A673 (cell line): ENCODE data around the gene ADH1A. TPM values are rescaled to one million over a fixed set of nuclear protein-coding genes. Genes with fewer than 3 reads are reported as not detected.

Experiments used
- BruUV-seq: library from RNA; stranded (reverse); fragments of 400-500 nt; replicated peaks from 2 replicates; lab custom pipeline; 2021; lab: Mats Ljungman, UMichigan
- CTCF ChIA-PET: fragments of 300-600 bp; sonication (Branson Sonifier 250); formaldehyde crosslinking; loops from one replicate; lab custom pipeline; 2022; ENCODE audit warnings: antibody characterized with exemption; lab: Charles Lee
- POLR2A ChIA-PET: fragments of 300-600 bp; sonication (Branson Sonifier 250); formaldehyde crosslinking; loops from one replicate; lab custom pipeline; 2022; ENCODE audit warnings: antibody characterized with exemption; ENCODE audit not compliant: low non-redundant PET; lab: Charles Lee
- DNase-seq: peaks from one replicate; pipeline ENCODE4 v3.0.0-alpha.2; 2015; ENCODE audit warnings: low spot score
- H3K27ac ChIP-seq: fragments of 200-600 bp; sonication (generic); 2 replicates; pipeline ENCODE4 v1.5.1; 2016; ENCODE audit warnings: mixed run types, low read depth, mild to moderate bottlenecking, mixed read lengths, antibody characterized with exemption, low read length; ENCODE audit not compliant: poor library complexity, severe bottlenecking
- H3K27me3 ChIP-seq: fragments of 200-600 bp; sonication (generic); replicated peaks from 2 replicates; pipeline ENCODE4 v1.6.1; 2017; ENCODE audit warnings: mixed run types, low read depth, mild to moderate bottlenecking, mixed read lengths, antibody characterized with exemption, low read length; ENCODE audit not compliant: insufficient read depth, poor library complexity
- H3K36me3 ChIP-seq: fragments of 200-600 bp; sonication (generic); 2 replicates; pipeline ENCODE4 v1.6.1; 2016; ENCODE audit warnings: mixed run types, mild to moderate bottlenecking, mixed read lengths, antibody characterized with exemption, low read length; ENCODE audit not compliant: insufficient read depth, poor library complexity, severe bottlenecking
- H3K4me1 ChIP-seq: fragments of 200-600 bp; sonication (generic); 2 replicates; pipeline ENCODE4 v1.6.1; 2017; ENCODE audit warnings: mixed run types, mild to moderate bottlenecking, mixed read lengths, antibody characterized with exemption, low read length; ENCODE audit not compliant: insufficient read depth, poor library complexity, severe bottlenecking
- H3K4me3 ChIP-seq: fragments of 200-600 bp; sonication (generic); 2 replicates; pipeline ENCODE4 v1.5.1; 2016; ENCODE audit warnings: low read depth, mixed run types, mild to moderate bottlenecking, mixed read lengths, low read length; ENCODE audit not compliant: poor library complexity, severe bottlenecking
- H3K9me3 ChIP-seq: fragments of 200-600 bp; sonication (generic); 2 replicates; pipeline ENCODE4 v1.6.1; 2016; ENCODE audit warnings: mixed run types, low read depth, mild to moderate bottlenecking, mixed read lengths, antibody characterized with exemption, low read length; ENCODE audit not compliant: poor library complexity, severe bottlenecking
- CTCF ChIP-seq: fragments of 300-800, 200-600 bp; sonication (generic); conservative IDR thresholded peaks from 2 replicates; pipeline ENCODE4 v1.5.1; 2017; ENCODE audit warnings: low read depth, mild to moderate bottlenecking, antibody characterized with exemption, low read length, moderate library complexity, mixed read lengths
- EZH2 ChIP-seq: fragments of 200-600 bp; sonication (generic); IDR thresholded peaks from 2 replicates; pipeline ENCODE4 v1.6.1; 2017; ENCODE audit warnings: borderline replicate concordance, low read depth, mild to moderate bottlenecking, mixed read lengths, antibody characterized with exemption, low read length; ENCODE audit not compliant: poor library complexity, severe bottlenecking
- intact Hi-C: fragments of 100-400 bp; cut with micrococcal nuclease; formaldehyde crosslinking; loops from one replicate; pipeline ENCODE4 v1.10.0; 2022; ENCODE audit not compliant: unreplicated experiment
- total RNA-seq: library from RNA; stranded (reverse); gene quantifications from 2 replicates; pipeline ENCODE4 v1.2.3, GENCODE V29; 2021

The ADH1A gene
- total RNA-seq, 1 experiment from 2014 or later, result not detected

GRCh38 chr4:99275050-99275449 lies 15.7 kb downstream of the ADH1A start:
- no peak overlapping the region for H3K27ac ChIP-seq
- no TSS peak for BruUV-seq
- H3K27me3 ChIP-seq, result no peaks in the 10 kb centered on the region
- TF ChIP-seq EZH2 (no peak), CTCF (no peak)
- H3K4me3 ChIP-seq, result no peak overlapping the region
- H3K36me3 ChIP-seq, result no peaks in the 10 kb centered on the region
- CTCF ChIA-PET, result no interaction called here
- no peak for DNase-seq
- intact Hi-C loops, result no loop called here
- POLR2A ChIA-PET, result no interaction called here
- H3K4me1 ChIP-seq, result no peaks in the 10 kb centered on the region
- H3K9me3 ChIP-seq, result no peaks in the 10 kb centered on the region

GRCh38 chr4:99273704-99274103 lies 17.1 kb downstream of the ADH1A start:
- POLR2A ChIA-PET, result no interaction called here
- CTCF ChIA-PET, result no interaction called here
- H3K36me3 ChIP-seq, result no peaks in the 10 kb centered on the region
- no peak for DNase-seq
- intact Hi-C loops, result no loop called here
- no peak overlapping the region for H3K4me3 ChIP-seq
- no TSS peak for BruUV-seq
- H3K4me1 ChIP-seq, result no peaks in the 10 kb centered on the region
- H3K9me3 ChIP-seq, result no peaks in the 10 kb centered on the region
- TF ChIP-seq CTCF, result no peak
- no peak for TF ChIP-seq EZH2
- no peaks in the 10 kb centered on the region for H3K27me3 ChIP-seq
- no peak overlapping the region for H3K27ac ChIP-seq

- CTCF ChIA-PET, result no interaction called here
- H3K9me3 ChIP-seq, result no peaks in the 10 kb centered on the region
- no peak for DNase-seq
- no peaks in the 10 kb centered on the region for H3K4me1 ChIP-seq
- H3K27ac ChIP-seq, result no peak overlapping the region
- intact Hi-C loops, result no loop called here
- TF ChIP-seq EZH2, result no peak
- POLR2A ChIA-PET, result no interaction called here
- no peaks in the 10 kb centered on the region for H3K27me3 ChIP-seq
- no peaks in the 10 kb centered on the region for H3K36me3 ChIP-seq
- H3K4me3 ChIP-seq, result no peak overlapping the region
- BruUV-seq, result no TSS peak
Measured at GRCh38 chr4:99264927-99265326, 25.9 kb downstream of the ADH1A start.

- no peaks in the 10 kb centered on the region for H3K9me3 ChIP-seq
- no peaks in the 10 kb centered on the region for H3K36me3 ChIP-seq
- no peak for DNase-seq
- POLR2A ChIA-PET, result no interaction called here
- no peaks in the 10 kb centered on the region for H3K27me3 ChIP-seq
- H3K4me3 ChIP-seq, result no peak overlapping the region
- CTCF ChIA-PET, result no interaction called here
- H3K4me1 ChIP-seq, result no peaks in the 10 kb centered on the region
- intact Hi-C loops, result no loop called here
- no peak overlapping the region for H3K27ac ChIP-seq
- TF ChIP-seq CTCF (no peak), EZH2 (no peak)
- BruUV-seq, result no TSS peak
Measured at GRCh38 chr4:99252746-99253145, 38.0 kb downstream of the ADH1A start.
